ENCODE data around the gene CDH4.

GRCh38 chr20:61297491-61297890 lies 45.4 kb downstream of the CDH4 start:
- no peak for TF ChIP-seq CTCF (IDR thresholded peaks at IDR 0.05)
- TF ChIP-seq POLR2A (IDR thresholded peaks at IDR 0.05): no peak
- no peak for TF ChIP-seq EP300 (IDR thresholded peaks at IDR 0.05)
- TF ChIP-seq POLR2AphosphoS5 (IDR thresholded peaks at IDR 0.05): no peak

Data from upper lobe of left lung (tissue), 4 donors.